ENCODE data around the gene ITGB2. TPM values are rescaled to one million over a fixed set of nuclear protein-coding genes. Genes with fewer than 3 reads are reported as not detected.
A peak's percentile ranks its signal among the peaks of the same experiment; 100 is the strongest.
"Not testable (repeated sequence)": the region's sequence is repeated elsewhere in the genome, so short reads cannot be mapped to it uniquely, and the experiment has no call there.

Gene ITGB2
- total RNA-seq, 1 donor from 2014 or later, result 265 TPM

- no peaks in the 10 kb centered on the region for H3K9me3 Mint-ChIP-seq
- peak; percentile 74 for DNase-seq
- H3K36me3 Mint-ChIP-seq (ENCODE audit: low read depth), result peaks cover 35% of the 10 kb centered on the region
- intact Hi-C loops (cut with micrococcal nuclease), result loop anchor here (1.0 kb wide), 1 partner anchor 8 kb away; no protein-coding TSS in a partner anchor
- peak overlapping the region; percentile 94 for H3K4me3 Mint-ChIP-seq
- peak overlapping the region; percentile 69 for H3K27ac Mint-ChIP-seq
- peaks cover 66% of the 10 kb centered on the region for H3K4me1 Mint-ChIP-seq
- H3K27me3 Mint-ChIP-seq, result no peaks in the 10 kb centered on the region
Measured at GRCh38 chr21:44919111-44919912, 1.4 kb downstream of the ITGB2 start.

- H3K4me3 Mint-ChIP-seq, result peak overlapping the region; percentile 94
- DNase-seq, result no peak
- H3K27ac Mint-ChIP-seq, result peak overlapping the region; percentile 84
- peaks cover 38% of the 10 kb centered on the region for H3K36me3 Mint-ChIP-seq (ENCODE audit: low read depth)
- intact Hi-C loops (cut with micrococcal nuclease), result loop anchor here (1.0 kb wide), 1 partner anchor 9 kb away; no protein-coding TSS in a partner anchor
- no peaks in the 10 kb centered on the region for H3K9me3 Mint-ChIP-seq
- H3K4me1 Mint-ChIP-seq, result peaks cover 65% of the 10 kb centered on the region
- no peaks in the 10 kb centered on the region for H3K27me3 Mint-ChIP-seq
Measured at GRCh38 chr21:44918581-44919033, 2.1 kb downstream of the ITGB2 start.

GRCh38 chr21:44918107-44918470 lies 2.6 kb downstream of the ITGB2 start:
- Mint-ChIP-seq H3K36me3 (ENCODE audit: low read depth) (peaks cover 36% of the 10 kb centered on the region), H3K4me3 (peak overlapping the region; percentile 94), H3K27me3 (no peaks in the 10 kb centered on the region), H3K27ac (peak overlapping the region; percentile 84), H3K4me1 (peaks cover 66% of the 10 kb centered on the region), H3K9me3 (no peaks in the 10 kb centered on the region)
- intact Hi-C loops (cut with micrococcal nuclease), result no loop called here
- DNase-seq, result no peak

- no peak for DNase-seq
- no peaks in the 10 kb centered on the region for H3K27me3 Mint-ChIP-seq
- peaks cover 33% of the 10 kb centered on the region for H3K36me3 Mint-ChIP-seq (ENCODE audit: low read depth)
- H3K9me3 Mint-ChIP-seq, result no peaks in the 10 kb centered on the region
- intact Hi-C loops (cut with micrococcal nuclease), result no loop called here
- H3K4me1 Mint-ChIP-seq, result peaks cover 63% of the 10 kb centered on the region
- H3K4me3 Mint-ChIP-seq, result peak overlapping the region; percentile 94
- H3K27ac Mint-ChIP-seq, result peak overlapping the region; percentile 7
Measured at GRCh38 chr21:44917446-44918106, 3.1 kb downstream of the ITGB2 start.

GRCh38 chr21:44916965-44917364 lies 3.7 kb downstream of the ITGB2 start:
- H3K4me3 Mint-ChIP-seq, result peak overlapping the region; percentile 94
- DNase-seq, result no peak
- intact Hi-C loops (cut with micrococcal nuclease), result no loop called here
- no peaks in the 10 kb centered on the region for H3K9me3 Mint-ChIP-seq
- peak overlapping the region; percentile 52 for H3K27ac Mint-ChIP-seq
- H3K27me3 Mint-ChIP-seq, result no peaks in the 10 kb centered on the region
- H3K36me3 Mint-ChIP-seq (ENCODE audit: low read depth), result peaks cover 33% of the 10 kb centered on the region
- peaks cover 63% of the 10 kb centered on the region for H3K4me1 Mint-ChIP-seq

GRCh38 chr21:44914176-44914874 lies 6.4 kb downstream of the ITGB2 start:
- Mint-ChIP-seq H3K4me1 (peaks cover 67% of the 10 kb centered on the region), H3K27me3 (no peaks in the 10 kb centered on the region), H3K9me3 (no peaks in the 10 kb centered on the region), H3K36me3 (ENCODE audit: low read depth) (peaks cover 36% of the 10 kb centered on the region), H3K4me3 (peak overlapping the region; percentile 94), H3K27ac (peak overlapping the region; percentile 89)
- intact Hi-C loops (cut with micrococcal nuclease), result loop anchor here (2.0 kb wide), 1 partner anchor 40 kb away; no protein-coding TSS in a partner anchor
- peak; percentile 91 for DNase-seq

- intact Hi-C loops (cut with micrococcal nuclease), result loop anchor here (2.0 kb wide), 1 partner anchor 39 kb away; no protein-coding TSS in a partner anchor
- Mint-ChIP-seq H3K27me3 (no peaks in the 10 kb centered on the region), H3K9me3 (no peaks in the 10 kb centered on the region), H3K27ac (peak overlapping the region; percentile 89), H3K4me3 (peak overlapping the region; percentile 94), H3K36me3 (ENCODE audit: low read depth) (peaks cover 40% of the 10 kb centered on the region), H3K4me1 (peaks cover 71% of the 10 kb centered on the region)
- no peak for DNase-seq
Measured at GRCh38 chr21:44913425-44914175, 7.1 kb downstream of the ITGB2 start.

GRCh38 chr21:44912506-44913412 lies 7.9 kb downstream of the ITGB2 start:
- DNase-seq; H3K27me3 Mint-ChIP-seq; H3K9me3 Mint-ChIP-seq; intact Hi-C loops (cut with micrococcal nuclease): not testable (repeated sequence)
- H3K4me3 Mint-ChIP-seq, result peak overlapping the region; percentile 94
- H3K36me3 Mint-ChIP-seq (ENCODE audit: low read depth), result peaks cover 39% of the 10 kb centered on the region
- peaks cover 67% of the 10 kb centered on the region for H3K4me1 Mint-ChIP-seq
- peak overlapping the region; percentile 89 for H3K27ac Mint-ChIP-seq

GRCh38 chr21:44912158-44912473 lies 8.6 kb downstream of the ITGB2 start:
- Mint-ChIP-seq H3K27me3 (no peaks in the 10 kb centered on the region), H3K9me3 (no peaks in the 10 kb centered on the region), H3K4me3 (peak overlapping the region; percentile 67), H3K4me1 (peaks cover 60% of the 10 kb centered on the region), H3K36me3 (ENCODE audit: low read depth) (peaks cover 33% of the 10 kb centered on the region), H3K27ac (peak overlapping the region; percentile 76)
- intact Hi-C loops (cut with micrococcal nuclease), result no loop called here
- no peak for DNase-seq

GRCh38 chr21:44911384-44912157 lies 9.1 kb downstream of the ITGB2 start:
- peaks cover 55% of the 10 kb centered on the region for H3K4me1 Mint-ChIP-seq
- DNase-seq, result peak; percentile 86
- H3K4me3 Mint-ChIP-seq, result peak overlapping the region; percentile 67
- peak overlapping the region; percentile 76 for H3K27ac Mint-ChIP-seq
- peaks cover 29% of the 10 kb centered on the region for H3K36me3 Mint-ChIP-seq (ENCODE audit: low read depth)
- H3K27me3 Mint-ChIP-seq, result no peaks in the 10 kb centered on the region
- no peaks in the 10 kb centered on the region for H3K9me3 Mint-ChIP-seq
- intact Hi-C loops (cut with micrococcal nuclease), result loop anchor here (2.0 kb wide), 1 partner anchor 19 kb away; no protein-coding TSS in a partner anchor

GRCh38 chr21:44911068-44911383 lies 9.7 kb downstream of the ITGB2 start:
- no peak for DNase-seq
- Mint-ChIP-seq H3K4me3 (peak overlapping the region; percentile 67), H3K4me1 (peaks cover 54% of the 10 kb centered on the region), H3K9me3 (no peaks in the 10 kb centered on the region), H3K27ac (peak overlapping the region; percentile 76), H3K36me3 (ENCODE audit: low read depth) (peaks cover 32% of the 10 kb centered on the region), H3K27me3 (no peaks in the 10 kb centered on the region)
- intact Hi-C loops (cut with micrococcal nuclease), result loop anchor here (2.0 kb wide), 1 partner anchor 18 kb away; no protein-coding TSS in a partner anchor
